ENCODE data around the gene IL1RAPL2.

GRCh38 chrX:104863466-104863865 lies 297.5 kb downstream of the IL1RAPL2 start:
- TF ChIP-seq CTCF (IDR thresholded peaks at IDR 0.05) (no peak), POLR2A (IDR thresholded peaks at IDR 0.05) (no peak)

All from thyroid gland (tissue), 4 donors.